H1 (cell line): Measurements from ENCODE around the gene SCNN1G. TPM values are rescaled to one million over a fixed set of nuclear protein-coding genes. Genes with fewer than 3 reads are reported as not detected.

Experiments used
- CHD7 ChIP-seq: fragments of 300-600 bp; sonication (generic); IDR thresholded peaks from 2 replicates; pipeline ENCODE4 v1.7.1; 2012; ENCODE audit warnings: low read length, moderate library complexity, mild to moderate bottlenecking, inconsistent platforms; ENCODE audit not compliant: insufficient replicate concordance
- GTF2F1 ChIP-seq: IDR thresholded peaks from 2 replicates; pipeline ENCODE4 v1.6.1; 2012; ENCODE audit warnings: low read depth, low read length, improper control_type of control experiment, borderline replicate concordance
- JUND ChIP-seq: IDR thresholded peaks from 2 replicates; pipeline ENCODE4 v1.6.1; 2011; ENCODE audit warnings: mild to moderate bottlenecking, improper control_type of control experiment, low read length
- MAFK ChIP-seq: IDR thresholded peaks from 2 replicates; pipeline ENCODE4 v1.6.1; 2012; ENCODE audit warnings: low read depth, mild to moderate bottlenecking, improper control_type of control experiment, low read length
- ZNF274 ChIP-seq: IDR thresholded peaks from 2 replicates; pipeline ENCODE4 v1.7.0; 2012; ENCODE audit warnings: low read length, borderline replicate concordance; ENCODE audit errors: extremely low read depth
- polyA plus RNA-seq, 7 experiments: library from polyadenylated mRNA; depleted of rRNA in 3 of 7; stranded (reverse) in 5 of 7; unstranded in 2 of 7; fragments of >200 nt in 5 of 7; fragments of 200-250 nt in 2 of 7; gene quantifications; 1 replicate in 5 of 7; 2 replicates in 1 of 7; 4 replicates in 1 of 7; pipeline versions ENCODE4 v1.2.1 to v1.2.3, GENCODE V29; 2011 to 2013; ENCODE audit warnings: missing spikeins in 2 of 7, mixed read lengths in 2 of 7
- total RNA-seq: library from RNA; stranded (reverse); fragmentation: NEBNext Ultra II Directional; extraction: Animal tissue kit (Norgen Biotek cat#: 25700); gene quantifications from 2 replicates; pipeline ENCODE4 v1.2.1, GENCODE V29; 2021

SCNN1G gene
- total and polyA plus RNA-seq, 2 of the 8 experiments (the other 6 are each of a cell fraction or from before 2014, with no cell fraction given): 0.73 to 1.1 TPM

GRCh38 chr16:23137256-23137655 is 45.3 kb upstream of the SCNN1G start (continued):
- TF ChIP-seq CHD7: no peak
- TF ChIP-seq ZNF274: no peak
- no peak for TF ChIP-seq MAFK
- no peak for TF ChIP-seq JUND
- no peak for TF ChIP-seq GTF2F1
